ENCODE measurements around the gene PARD6A. TPM values are rescaled to one million over a fixed set of nuclear protein-coding genes. Genes with fewer than 3 reads are reported as not detected.

PARD6A gene
- total RNA-seq, 4 donors from 2014 or later: 1.1 to 2.3 (median 2.1) TPM

- intact Hi-C loops (cut with DNase I): no loop called here
- H3K4me1 ChIP-seq: peaks cover 8 to 53% (median 13%) of the 10 kb centered on the region in 3 donors
- no peaks in the 10 kb centered on the region for H3K36me3 ChIP-seq
- H3K4me3 ChIP-seq: no peak overlapping the region
- no peak overlapping the region for H3K27ac ChIP-seq
- 89 to 92% methylated on average over 3 to 7 of the region's 7 CpGs for WGBS, 2 donors
- TF ChIP-seq CTCF (IDR thresholded peaks at IDR 0.05) (no peak), POLR2A (IDR thresholded peaks at IDR 0.05) (no peak)
- no peaks in the 10 kb centered on the region for H3K9me3 ChIP-seq
- peaks cover 29 to 97% (median 32%) of the 10 kb centered on the region in 4 donors for H3K27me3 ChIP-seq
- DNase-seq: no peak
Measured at GRCh38 chr16:67651039-67651438, 9.7 kb upstream of the PARD6A start.

- H3K27me3 ChIP-seq: peaks cover 29 to 89% (median 32%) of the 10 kb centered on the region in 4 donors
- peaks cover 8 to 52% (median 13%) of the 10 kb centered on the region in 3 donors for H3K4me1 ChIP-seq
- peaks cover 0 to 7% (median 0%) of the 10 kb centered on the region in 3 donors for H3K36me3 ChIP-seq
- TF ChIP-seq CTCF (IDR thresholded peaks at IDR 0.05) (no peak), POLR2A (IDR thresholded peaks at IDR 0.05) (no peak)
- no peak overlapping the region for H3K4me3 ChIP-seq
- no peak for DNase-seq
- intact Hi-C loops (cut with DNase I): no loop called here
- H3K27ac ChIP-seq: no peak overlapping the region
- no peaks in the 10 kb centered on the region for H3K9me3 ChIP-seq
- WGBS, 2 donors: 72 to 83% methylated on average over 4 of the region's 4 CpGs
Measured at GRCh38 chr16:67651847-67652246, 8.9 kb upstream of the PARD6A start.

DNA sequence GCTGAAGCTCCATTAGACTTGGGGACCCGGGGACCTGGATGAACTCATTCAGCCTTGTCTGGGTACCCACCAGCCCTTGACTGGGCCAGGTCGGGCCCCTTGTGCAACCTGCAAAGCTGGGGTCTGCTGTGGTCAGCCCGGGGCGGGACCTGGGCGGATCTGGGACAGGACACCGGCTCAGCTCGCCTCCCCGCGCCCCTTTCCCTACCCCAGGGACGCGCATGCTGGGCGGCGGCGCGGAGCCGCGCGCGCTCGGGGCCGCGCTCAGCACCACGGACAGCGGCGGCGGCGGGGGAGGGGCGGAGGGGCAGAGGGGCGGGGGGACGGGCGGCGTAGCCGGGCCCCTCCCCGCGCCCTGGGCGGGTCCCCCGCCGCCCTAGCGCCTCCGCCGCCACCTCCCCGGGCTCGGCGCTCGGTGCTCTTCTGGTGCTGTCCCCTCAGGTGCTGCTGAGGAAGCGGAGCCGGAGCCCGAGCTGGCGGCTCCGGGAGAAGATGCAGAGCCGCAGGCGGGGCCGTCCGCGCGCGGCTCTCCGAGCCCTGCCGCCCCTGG, 8.1 kb upstream of the PARD6A start:
- Histone ChIP-seq H3K27me3 (peaks cover 29 to 81% (median 31%) of the 10 kb centered on the region in 4 donors), H3K27ac (no peak overlapping the region), H3K9me3 (no peaks in the 10 kb centered on the region), H3K36me3 (peaks cover 1 to 15% (median 4%) of the 10 kb centered on the region in 3 donors), H3K4me3 (peak overlapping the region in 3 of 4 donors; percentile 17 to 59 (median 40)), H3K4me1 (peaks cover 8 to 44% (median 13%) of the 10 kb centered on the region in 3 donors)
- TF ChIP-seq CTCF (IDR thresholded peaks at IDR 0.05): no peak
- no peak for TF ChIP-seq POLR2A (IDR thresholded peaks at IDR 0.05)
- 20% methylated on average over 1 of the region's 59 CpGs; no CpG with 5 or more reads in 1 of the 2 donors for WGBS, 2 donors
- no peak for DNase-seq
- intact Hi-C loops (cut with DNase I): no loop called here

DNA sequence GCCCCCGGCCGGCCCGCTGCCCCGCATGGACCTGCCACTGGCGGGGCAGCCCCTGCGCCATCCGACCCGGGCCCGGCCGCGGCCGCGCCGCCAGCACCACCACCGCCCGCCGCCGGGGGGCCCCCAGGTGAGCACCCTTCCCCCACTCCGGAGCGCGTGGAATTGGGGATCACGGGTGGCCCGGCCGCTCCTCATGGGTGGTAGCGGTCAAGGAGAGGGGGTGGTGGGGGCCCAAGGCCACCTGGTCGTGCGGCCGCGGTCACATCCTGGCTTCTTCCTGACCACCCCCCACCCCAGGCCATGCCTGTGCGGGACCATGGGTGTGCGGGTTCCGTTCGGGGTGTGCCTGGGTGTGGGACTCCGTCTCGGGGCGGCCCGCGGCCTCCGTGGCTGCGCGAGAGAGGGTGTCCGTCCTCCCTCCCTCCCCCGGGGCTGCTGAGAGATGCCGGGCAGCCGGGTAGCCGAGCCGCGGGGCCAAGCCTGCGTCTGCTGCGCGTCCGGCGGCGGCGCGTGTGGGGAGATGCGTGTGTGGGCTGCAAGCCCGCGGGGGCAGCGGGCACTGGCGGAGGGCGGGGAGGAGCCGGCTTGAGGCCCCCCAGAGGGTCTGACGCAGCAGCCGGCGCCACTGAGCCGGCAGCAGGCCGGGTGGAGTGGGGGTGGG, 7.5 kb upstream of the PARD6A start:
- peaks cover 23 to 74% (median 28%) of the 10 kb centered on the region in 4 donors for H3K27me3 ChIP-seq
- H3K4me3 ChIP-seq: peak overlapping the region in 3 of 4 donors; percentile 17 to 59 (median 40)
- WGBS, 2 donors: no CpG with 5 or more reads among the region's 68 CpGs
- no peak overlapping the region for H3K27ac ChIP-seq
- H3K36me3 ChIP-seq: peaks cover 6 to 21% (median 7%) of the 10 kb centered on the region in 3 donors
- H3K4me1 ChIP-seq: peaks cover 8 to 38% (median 13%) of the 10 kb centered on the region in 3 donors
- peak in 2 of 6 experiments; percentile 14 to 39 for TF ChIP-seq CTCF (IDR thresholded peaks at IDR 0.05)
- TF ChIP-seq POLR2A (IDR thresholded peaks at IDR 0.05): no peak
- no peaks in the 10 kb centered on the region for H3K9me3 ChIP-seq
- intact Hi-C loops (cut with DNase I): no loop called here
- DNase-seq: no peak

- WGBS, 2 donors: 24% methylated on average over 11 of the region's 25 CpGs; no CpG with 5 or more reads in 1 of the 2 donors
- DNase-seq: no peak
- Histone ChIP-seq H3K27me3 (peaks cover 17 to 68% (median 24%) of the 10 kb centered on the region in 4 donors), H3K4me1 (peaks cover 12 to 37% (median 18%) of the 10 kb centered on the region in 3 donors), H3K36me3 (peaks cover 6 to 27% (median 7%) of the 10 kb centered on the region in 3 donors), H3K27ac (no peak overlapping the region), H3K9me3 (no peaks in the 10 kb centered on the region), H3K4me3 (peak overlapping the region in 2 of 4 donors; percentile 40 to 59)
- no peak for TF ChIP-seq CTCF (IDR thresholded peaks at IDR 0.05)
- TF ChIP-seq POLR2A (IDR thresholded peaks at IDR 0.05): no peak
- intact Hi-C loops (cut with DNase I): no loop called here
Measured at GRCh38 chr16:67653789-67654402, 6.9 kb upstream of the PARD6A start.
